K562 (cell line): ENCODE data around the gene PSD2. TPM values are rescaled to one million over a fixed set of nuclear protein-coding genes. Genes with fewer than 3 reads are reported as not detected.

Experiments used
- ATAC-seq: fragments of 200-7000 bp; cut with Tn5 transposase; 3 replicates; pipeline ENCODE4 v1.9.1; 2020; ENCODE audit warnings: moderate library complexity
- BruUV-seq: library from RNA; stranded (reverse); fragments of 400-500 nt; replicated peaks from 2 replicates; lab custom pipeline; 2021; lab: Mats Ljungman, UMichigan
- CTCF ChIA-PET: fragments of 300-600 bp; formaldehyde crosslinking; extraction: SDS; loops from one replicate; lab custom pipeline; 2021; ENCODE audit warnings: low intra/inter-chr PET ratio; lab: Yijun Ruan, JAX
- POLR2A ChIA-PET: fragments of 300-600, 350-650 bp; sonication (Branson Sonifier 250); formaldehyde crosslinking; extraction: SDS; loops from one replicate; lab custom pipeline; 2021; ENCODE audit warnings: antibody characterized with exemption, inconsistent platforms; lab: Yijun Ruan, JAX
- DNase-seq, 4 experiments: peaks; one replicate each; pipeline versions ENCODE4 v3.0.0 to v3.0.0-alpha.2; 2011 to 2018; ENCODE audit warnings: low spot score in 3 of 4, mixed read lengths in 3 of 4; ENCODE audit errors: extremely low read depth in 1 of 4
- FAIRE-seq: peaks from 2 replicates; lab custom pipeline; 2011; peaks lifted over from hg19 to GRCh38; lab: Jason Lieb, UNC
- H2AFZ ChIP-seq: 2 replicates; pipeline ENCODE4 v1.6.0; 2011; ENCODE audit warnings: low read depth, low read length, control low read depth, inconsistent platforms
- H3K27ac ChIP-seq: fragments of 200-600 bp; 3 replicates; pipeline ENCODE4 v1.8.0; 2011; ENCODE audit warnings: low read depth, mild to moderate bottlenecking, control low read depth, inconsistent platforms, low read length, moderate library complexity, mixed read lengths; ENCODE audit errors: extremely low read depth
- H3K27me3 ChIP-seq, 2 experiments: fragments of 300-600 bp in 1 of 2; 2 replicates in 1 of 2; 3 replicates in 1 of 2; pipeline versions ENCODE4 v1.6.0 to v1.8.0; 2011; ENCODE audit warnings: inconsistent platforms in 2 of 2, low read length in 2 of 2, mild to moderate bottlenecking in 1 of 2, mixed read lengths in 1 of 2, moderate library complexity in 1 of 2; ENCODE audit not compliant: control insufficient read depth in 2 of 2, insufficient read depth in 2 of 2
- H3K36me3 ChIP-seq: fragments of 300-600 bp; 3 replicates; pipeline ENCODE4 v1.8.0; 2011; ENCODE audit warnings: mild to moderate bottlenecking, low read length, inconsistent platforms; ENCODE audit not compliant: control insufficient read depth, insufficient read depth
- H3K4me1 ChIP-seq, 2 experiments: fragments of 200-600 bp in 1 of 2; replicated peaks in 1 of 2; 2 replicates in 1 of 2; 3 replicates in 1 of 2; pipeline versions ENCODE4 v1.5.1 to v1.8.0; 2011; ENCODE audit warnings: inconsistent platforms in 2 of 2, low read length in 2 of 2, mild to moderate bottlenecking in 1 of 2, mixed read lengths in 1 of 2, moderate library complexity in 1 of 2; ENCODE audit not compliant: control insufficient read depth in 2 of 2, insufficient read depth in 2 of 2
- H3K4me2 ChIP-seq: 2 replicates; pipeline ENCODE4 v1.6.1; 2011; ENCODE audit warnings: low read length, control low read depth, inconsistent platforms, mixed read lengths; ENCODE audit not compliant: insufficient read depth
- H3K4me3 ChIP-seq: fragments of 200-600 bp; sonication (generic), shearing (Covaris generic); 2 replicates; pipeline ENCODE4 v1.5.1; 2016; ENCODE audit warnings: control low read depth, inconsistent platforms
- H3K79me2 ChIP-seq: fragments of 200-600 bp; 3 replicates; pipeline ENCODE4 v1.8.0; 2011; ENCODE audit warnings: low read length, inconsistent platforms; ENCODE audit not compliant: control insufficient read depth, insufficient read depth
- H3K9ac ChIP-seq, 2 experiments: 2 replicates each; pipeline versions ENCODE4 v1.6.0 to v1.6.1; 2011; ENCODE audit warnings: low read depth in 2 of 2, low read length in 2 of 2, control low read depth in 1 of 2, inconsistent platforms in 1 of 2, mild to moderate bottlenecking in 1 of 2, mixed read lengths in 1 of 2; ENCODE audit not compliant: insufficient read depth in 1 of 2
- H3K9me1 ChIP-seq: one replicate; pipeline ENCODE4 v1.6.0; 2011; ENCODE audit warnings: inconsistent platforms, mild to moderate bottlenecking, low read length, moderate library complexity; ENCODE audit not compliant: control insufficient read depth, insufficient read depth
- H3K9me3 ChIP-seq: replicated peaks from 2 replicates; pipeline ENCODE4 v1.5.1; 2011; ENCODE audit warnings: low read depth, low read length, inconsistent platforms; ENCODE audit not compliant: control insufficient read depth, insufficient read depth
- H4K20me1 ChIP-seq: replicated peaks from 2 replicates; pipeline ENCODE4 v1.6.1; 2011; ENCODE audit warnings: low read length, inconsistent platforms, mixed read lengths; ENCODE audit not compliant: control insufficient read depth, insufficient read depth
- CBFA2T3 ChIP-seq: fragments of 450-650 bp; IDR thresholded peaks from 2 replicates; pipeline ENCODE4 v1.6.1; 2017
- KDM1A ChIP-seq, 2 experiments: fragments of 450-650 bp; IDR thresholded peaks; 2 replicates each; pipeline ENCODE4 v1.6.1; 2016; ENCODE audit warnings: mild to moderate bottlenecking in 2 of 2
- NR2C2 ChIP-seq, 2 experiments: fragments of 200-800 bp in 1 of 2; sonication (Bioruptor generic) in 1 of 2; sonication (generic) in 1 of 2; formaldehyde crosslinking in 1 of 2; IDR thresholded peaks; 2 replicates each; pipeline versions ENCODE4 v1.6.1 to v1.8.0; 2016 to 2022; ENCODE audit warnings: mild to moderate bottlenecking in 1 of 2, missing compliant biosample characterization in 1 of 2, missing genetic modification characterization in 1 of 2, missing genetic modification reagents in 1 of 2
- SMARCB1 ChIP-seq: IDR thresholded peaks from 2 replicates; pipeline ENCODE4 v1.6.1; 2011; ENCODE audit warnings: improper control_type of control experiment, low read depth; ENCODE audit not compliant: insufficient read length
- XRCC3 ChIP-seq: fragments of 450-650 bp; IDR thresholded peaks from 2 replicates; pipeline ENCODE4 v1.6.1; 2017; ENCODE audit warnings: mild to moderate bottlenecking, moderate library complexity
- ZNF124 ChIP-seq: sonication (generic); formaldehyde crosslinking; IDR thresholded peaks from 2 replicates; pipeline ENCODE4 v1.8.1; 2022; ENCODE audit warnings: missing genetic modification reagents
- ZNF140 ChIP-seq: fragments of 250-450 bp; sonication (Bioruptor Pico); IDR thresholded peaks from 2 replicates; pipeline ENCODE4 v1.8.0; 2021; ENCODE audit warnings: moderate library complexity, mild to moderate bottlenecking, inconsistent platforms
- ZNF146 ChIP-seq: IDR thresholded peaks from one replicate; pipeline ENCODE4 v1.6.1; 2018; ENCODE audit warnings: missing compliant biosample characterization; ENCODE audit not compliant: unreplicated experiment
- ZNF75A ChIP-seq: fragments of 450-650 bp; formaldehyde crosslinking; IDR thresholded peaks from 2 replicates; pipeline ENCODE4 v1.4.0; 2020; ENCODE audit warnings: mild to moderate bottlenecking
- WGBS: fragments of 100-300 bp; shearing (Covaris generic); methylation state at CpG from one replicate; pipeline ENCODE4 v1.1.6; 2016; ENCODE audit warnings: low coverage, mixed read lengths; ENCODE audit not compliant: insufficient coverage; ENCODE audit errors: missing lambda C conversion rate; 5-methylcytosine and 5-hydroxymethylcytosine counted together
- in situ Hi-C: fragments of 300-500 bp; cut with MboI; formaldehyde crosslinking; loops from 4 replicates; pipeline ENCODE4 v1.15.0; 2018; ENCODE audit warnings: inconsistent platforms, mixed read lengths
- intact Hi-C: fragments of 100-400 bp; cut with micrococcal nuclease; formaldehyde crosslinking; loops from 2 replicates; pipeline ENCODE4 v1.14.2; 2022
- polyA plus RNA-seq, 8 experiments: library from polyadenylated mRNA; depleted of rRNA in 4 of 8; stranded (reverse) in 5 of 8; unstranded in 3 of 8; fragments of >200 nt; fragmentation: Nextera tagmentation in 2 of 8; fragmentation: Illumina TruSeq in 1 of 8; extraction: Ambion mirVana in 2 of 8; extraction: Trizol in 1 of 8; gene quantifications; 2 replicates each; pipeline versions ENCODE4 v1.2.1 to v1.2.3, GENCODE V29; 2011 to 2014; ENCODE audit warnings: inconsistent platforms in 1 of 8, missing spikeins in 1 of 8
- total RNA-seq, 7 experiments: library from RNA; depleted of rRNA in 6 of 7; stranded (reverse); fragments of >200 nt in 6 of 7; fragmentation: Illumina TruSeq in 2 of 7; extraction: Trizol in 2 of 7; gene quantifications; 2 replicates each; pipeline versions ENCODE4 v1.2.1 to v1.2.3, GENCODE V29; 2011 to 2021; ENCODE audit warnings: low replicate concordance in 1 of 7
- TF ChIP-seq, protein P1 (sequence below): sonication (generic); formaldehyde crosslinking; IDR thresholded peaks from 2 replicates; pipeline ENCODE4 v1.9.0; 2022; ENCODE audit warnings: mild to moderate bottlenecking, missing genetic modification reagents

The PSD2 gene
- total and polyA plus RNA-seq, 9 of the 15 experiments (the other 6 are each of a cell fraction or from before 2014, with no cell fraction given) = 0.01 to 0.09 (median 0.04) TPM; not detected in 4

DNA sequence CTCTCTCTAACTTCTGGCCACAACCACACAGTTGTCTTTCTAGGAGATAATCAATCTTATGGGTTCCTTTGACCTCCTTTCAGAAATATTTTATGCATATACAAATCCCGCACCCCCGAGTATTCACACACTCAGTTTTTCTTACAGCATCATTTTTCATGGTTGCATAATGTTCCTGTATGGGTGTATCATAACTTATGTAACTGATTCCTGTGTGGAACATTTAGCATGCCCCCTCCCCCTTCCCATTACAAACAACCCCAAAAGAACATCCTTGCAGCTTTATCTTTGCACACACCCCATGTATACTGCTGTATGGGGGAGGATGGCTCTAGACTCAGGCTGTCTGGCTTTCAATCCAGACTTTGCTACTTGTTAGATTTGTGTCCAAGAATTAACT is 93.8 kb downstream of the PSD2 start:
- FAIRE-seq = no peak

DNA sequence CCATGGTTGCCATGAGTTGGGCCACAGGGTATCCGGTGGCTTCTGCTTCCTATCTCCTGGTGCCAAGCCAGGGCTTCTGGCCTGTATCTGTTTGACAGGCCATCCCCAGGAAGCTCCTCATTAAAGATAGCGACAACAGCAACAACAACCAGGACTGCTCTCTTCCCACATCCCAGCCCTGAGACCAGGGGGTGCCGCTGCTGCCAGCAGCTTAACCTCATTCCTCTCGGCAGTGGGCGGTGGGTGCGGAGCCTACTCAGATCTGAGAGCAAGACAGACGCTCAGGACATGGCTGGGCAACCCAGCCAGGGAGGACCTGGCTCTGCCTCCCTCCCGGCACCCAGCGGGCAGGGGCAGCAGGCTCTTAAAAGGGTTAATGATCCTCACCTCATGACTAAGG is 98.3 kb downstream of the PSD2 start:
- in situ Hi-C loops = no loop called here
- WGBS = 0% methylated on average over 6 of the region's 9 CpGs
- DNase-seq (no peak), FAIRE-seq (no peak), ATAC-seq (no peak)
- no peak for TF ChIP-seq ZNF75A
- TF ChIP-seq NR2C2 (CRISPR knock-in tag; IDR thresholded peaks at IDR 0.05) = no peak
- TF ChIP-seq NR2C2 (tag; IDR thresholded peaks at IDR 0.05) = no peak
- no peak for TF ChIP-seq SMARCB1
- TF ChIP-seq, protein P1, sequence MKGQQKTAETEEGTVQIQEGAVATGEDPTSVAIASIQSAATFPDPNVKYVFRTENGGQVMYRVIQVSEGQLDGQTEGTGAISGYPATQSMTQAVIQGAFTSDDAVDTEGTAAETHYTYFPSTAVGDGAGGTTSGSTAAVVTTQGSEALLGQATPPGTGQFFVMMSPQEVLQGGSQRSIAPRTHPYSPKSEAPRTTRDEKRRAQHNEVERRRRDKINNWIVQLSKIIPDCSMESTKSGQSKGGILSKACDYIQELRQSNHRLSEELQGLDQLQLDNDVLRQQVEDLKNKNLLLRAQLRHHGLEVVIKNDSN (CRISPR knock-in tag) = no peak
- TF ChIP-seq XRCC3 = no peak
- TF ChIP-seq ZNF140 (CRISPR knock-in tag) = no peak
- no peak overlapping the region for H2AFZ ChIP-seq
- H3K9ac ChIP-seq = peak overlapping the region in 1 of 2 experiments; percentile 16; a peak in 1 of 4 replicates
- CTCF ChIA-PET = no interaction called here
- no peak overlapping the region for H3K4me2 ChIP-seq
- H3K79me2 ChIP-seq = no peaks in the 10 kb centered on the region
- H3K9me3 ChIP-seq = no peaks in the 10 kb centered on the region
- BruUV-seq = no TSS peak
- peaks cover 5% of the 10 kb centered on the region for H4K20me1 ChIP-seq
- H3K4me3 ChIP-seq = no peak overlapping the region
- H3K27ac ChIP-seq = no peak overlapping the region
- H3K9me1 ChIP-seq = no peaks in the 10 kb centered on the region
- POLR2A ChIA-PET = interaction anchor here (0.6 to 1.7 kb wide), 5 partner anchors 14 to 357 kb away, joined by 3 to 4 read pairs (median 3); no protein-coding TSS in a partner anchor
- H3K36me3 ChIP-seq = no peaks in the 10 kb centered on the region
- H3K27me3 ChIP-seq = peaks cover 19 to 75% of the 10 kb centered on the region in 2 experiments; a peak in 4 of 5 replicates
- intact Hi-C loops = no loop called here
- no peaks in the 10 kb centered on the region for H3K4me1 ChIP-seq

More for the DNA sequence above, 93.8 kb downstream of the PSD2 start:
- POLR2A ChIA-PET = interaction anchor here (1.0 kb wide), 1 partner anchor 25 kb away, joined by 3 read pairs; no protein-coding TSS in a partner anchor
- peaks cover 13 to 64% of the 10 kb centered on the region in 2 experiments; a peak in 4 of 5 replicates for H3K27me3 ChIP-seq
- ATAC-seq (no peak), DNase-seq (peak in 2 of 4 experiments; percentile 25 to 33)
- H3K4me3 ChIP-seq = no peak overlapping the region
- intact Hi-C loops (no loop called here), in situ Hi-C loops (no loop called here)
- 3% methylated on average over 2 of the region's 2 CpGs for WGBS
- no peak overlapping the region for H3K4me2 ChIP-seq
- no peaks in the 10 kb centered on the region; a peak in 1 of 5 replicates for H3K4me1 ChIP-seq
- BruUV-seq = no TSS peak
- no peaks in the 10 kb centered on the region for H3K9me1 ChIP-seq
- CTCF ChIA-PET = no interaction called here
- no peaks in the 10 kb centered on the region for H3K9me3 ChIP-seq
- H4K20me1 ChIP-seq = no peaks in the 10 kb centered on the region
- H2AFZ ChIP-seq = no peak overlapping the region
- no peaks in the 10 kb centered on the region for H3K36me3 ChIP-seq
- TF ChIP-seq ZNF146 (CRISPR knock-in tag) (peak; percentile 63), ZNF124 (CRISPR knock-in tag) (no peak), KDM1A (IDR thresholded peaks at IDR 0.05) (peak in 1 of 2 experiments; percentile 55; a peak in 2 of 4 replicates), CBFA2T3 (peak; percentile 21; the same call in 1 of the 2 replicates)
- H3K27ac ChIP-seq = no peak overlapping the region
- H3K9ac ChIP-seq = no peak overlapping the region
- no peaks in the 10 kb centered on the region for H3K79me2 ChIP-seq
